CD4-positive, alpha-beta T cell (primary cell): ENCODE results near the gene RTN4IP1. TPM values are rescaled to one million over a fixed set of nuclear protein-coding genes. Genes with fewer than 3 reads are reported as not detected.

Source experiments
- ATAC-seq: fragments of 200-7000 bp; cut with Tn5 transposase; one replicate; pipeline ENCODE4 v1.10.0; 2022; ENCODE audit warnings: mild to moderate bottlenecking; ENCODE audit not compliant: poor library complexity
- CTCF ChIA-PET: fragments of 350-600 bp; sonication (Branson Sonifier 250); formaldehyde crosslinking; loops from one replicate; lab custom pipeline; 2021; ENCODE audit warnings: antibody characterized with exemption, inconsistent platforms; lab: Charles Lee
- POLR2A ChIA-PET: fragments of 350-600 bp; sonication (Branson Sonifier 250); formaldehyde crosslinking; loops from one replicate; lab custom pipeline; 2021; ENCODE audit warnings: antibody characterized with exemption, inconsistent platforms; lab: Charles Lee
- DNase-seq, 14 experiments: peaks; one replicate each; pipeline ENCODE4 v3.0.0-alpha.2; 2013 to 2020; ENCODE audit warnings: mixed read lengths in 2 of 14
- H3K27ac ChIP-seq, 2 donors: one replicate each; pipeline versions ENCODE4 v1.5.1 to v1.7.0; 2013; ENCODE audit warnings: low read length in 2 of 2, low read depth in 1 of 2, mild to moderate bottlenecking in 1 of 2
- H3K27me3 ChIP-seq, 2 experiments: 1 replicate in 1 of 2; 2 replicates in 1 of 2; pipeline versions ENCODE4 v1.6.1 to v1.7.0; 2013; ENCODE audit warnings: low read length in 2 of 2, control low read depth in 1 of 2, mild to moderate bottlenecking in 1 of 2, moderate library complexity in 1 of 2; ENCODE audit not compliant: insufficient read depth in 2 of 2, control insufficient read depth in 1 of 2
- H3K36me3 ChIP-seq: one replicate; pipeline ENCODE4 v1.6.1; 2013; ENCODE audit warnings: low read length, control low read depth; ENCODE audit not compliant: insufficient read depth
- H3K4me1 ChIP-seq: one replicate; pipeline ENCODE4 v1.6.1; 2013; ENCODE audit warnings: low read length, control low read depth; ENCODE audit not compliant: insufficient read depth
- H3K4me3 ChIP-seq: one replicate; pipeline ENCODE4 v1.5.1; 2013; ENCODE audit warnings: mild to moderate bottlenecking, low read length, moderate library complexity
- H3K9me3 ChIP-seq, 2 experiments: 1 replicate in 1 of 2; 2 replicates in 1 of 2; pipeline versions ENCODE4 v1.6.1 to v1.7.0; 2013; ENCODE audit warnings: low read length in 2 of 2, mild to moderate bottlenecking in 2 of 2, control low read depth in 1 of 2, moderate library complexity in 1 of 2; ENCODE audit not compliant: control insufficient read depth in 1 of 2, insufficient read depth in 1 of 2
- H3K27ac Mint-ChIP-seq: one replicate; pipeline ENCODE4 v1.8.0; 2020; ENCODE audit warnings: mixed read lengths
- H3K27me3 Mint-ChIP-seq: one replicate; pipeline ENCODE4 v1.8.0; 2021; ENCODE audit warnings: mixed read lengths
- H3K36me3 Mint-ChIP-seq: one replicate; pipeline ENCODE4 v1.8.0; 2021; ENCODE audit warnings: low read depth, mixed read lengths
- H3K4me1 Mint-ChIP-seq: one replicate; pipeline ENCODE4 v1.8.0; 2021; ENCODE audit warnings: low read depth, mixed read lengths
- H3K4me3 Mint-ChIP-seq: one replicate; pipeline ENCODE4 v1.8.0; 2020; ENCODE audit warnings: mild to moderate bottlenecking, mixed read lengths
- H3K9me3 Mint-ChIP-seq: one replicate; pipeline ENCODE4 v1.8.0; 2020; ENCODE audit warnings: mixed read lengths
- intact Hi-C, 2 experiments: fragments of 100-400 bp; cut with DNase I in 1 of 2; cut with micrococcal nuclease in 1 of 2; formaldehyde crosslinking; loops; one replicate each; pipeline versions ENCODE4 v1.15.1 to v1.9.0; 2023 to 2025; cut with DNase I, micrococcal nuclease
- total RNA-seq, 174 experiments: library from RNA in 2 of 174; stranded (reverse) in 2 of 174; gene quantifications; one replicate each; pipeline ENCODE4 v1.2.3 and lab custom pipeline; 2021 to 2026
- TF ChIP-seq, protein P1 (sequence below): fragments of 200-600 bp; IDR thresholded peaks from one replicate; pipeline ENCODE4 v1.8.0; 2022; ENCODE audit warnings: antibody characterized with exemption, mild to moderate bottlenecking

RTN4IP1 gene
- total RNA-seq, 2 experiments from 2014 or later: 2.4 to 2.5 TPM

DNA sequence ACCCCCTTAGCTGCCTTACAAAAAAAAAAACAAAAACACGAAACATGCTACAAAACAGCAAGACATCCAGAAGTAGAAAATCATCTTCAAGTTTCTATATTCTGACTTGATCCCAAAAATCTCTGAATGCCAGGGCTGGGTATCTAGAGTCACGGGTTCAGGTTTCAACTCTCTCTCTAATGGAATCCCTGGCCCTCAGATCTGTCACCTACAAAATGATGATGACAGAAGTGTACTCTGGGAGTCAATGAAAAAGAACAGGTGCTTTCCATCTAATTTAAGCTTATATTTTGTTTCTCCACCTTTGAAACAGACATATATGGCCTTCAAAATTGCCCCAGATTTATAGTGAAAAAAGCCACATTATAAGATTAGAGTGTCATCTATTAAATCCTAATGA lies 18.3 kb downstream of the RTN4IP1 start:
- ChIA-PET POLR2A (interaction anchor here (0.6 kb wide), 1 partner anchor 1318 kb away, joined by 3 read pairs; no protein-coding TSS in a partner anchor), CTCF (interaction anchor here (1.4 kb wide), 1 partner anchor 15 kb away, joined by 5 read pairs; no protein-coding TSS in a partner anchor)
- H3K4me1 ChIP-seq: no peaks in the 10 kb centered on the region
- H3K36me3 ChIP-seq: peaks cover 10% of the 10 kb centered on the region
- TF ChIP-seq, protein P1, sequence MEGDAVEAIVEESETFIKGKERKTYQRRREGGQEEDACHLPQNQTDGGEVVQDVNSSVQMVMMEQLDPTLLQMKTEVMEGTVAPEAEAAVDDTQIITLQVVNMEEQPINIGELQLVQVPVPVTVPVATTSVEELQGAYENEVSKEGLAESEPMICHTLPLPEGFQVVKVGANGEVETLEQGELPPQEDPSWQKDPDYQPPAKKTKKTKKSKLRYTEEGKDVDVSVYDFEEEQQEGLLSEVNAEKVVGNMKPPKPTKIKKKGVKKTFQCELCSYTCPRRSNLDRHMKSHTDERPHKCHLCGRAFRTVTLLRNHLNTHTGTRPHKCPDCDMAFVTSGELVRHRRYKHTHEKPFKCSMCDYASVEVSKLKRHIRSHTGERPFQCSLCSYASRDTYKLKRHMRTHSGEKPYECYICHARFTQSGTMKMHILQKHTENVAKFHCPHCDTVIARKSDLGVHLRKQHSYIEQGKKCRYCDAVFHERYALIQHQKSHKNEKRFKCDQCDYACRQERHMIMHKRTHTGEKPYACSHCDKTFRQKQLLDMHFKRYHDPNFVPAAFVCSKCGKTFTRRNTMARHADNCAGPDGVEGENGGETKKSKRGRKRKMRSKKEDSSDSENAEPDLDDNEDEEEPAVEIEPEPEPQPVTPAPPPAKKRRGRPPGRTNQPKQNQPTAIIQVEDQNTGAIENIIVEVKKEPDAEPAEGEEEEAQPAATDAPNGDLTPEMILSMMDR: no peak
- no peak for DNase-seq
- Mint-ChIP-seq H3K27me3 (no peaks in the 10 kb centered on the region), H3K36me3 (peaks cover 54% of the 10 kb centered on the region), H3K4me1 (peaks cover 5% of the 10 kb centered on the region), H3K4me3 (no peak overlapping the region), H3K27ac (no peak overlapping the region), H3K9me3 (no peaks in the 10 kb centered on the region)
- no peaks in the 10 kb centered on the region for H3K27me3 ChIP-seq
- H3K9me3 ChIP-seq: no peaks in the 10 kb centered on the region
- no peak overlapping the region for H3K4me3 ChIP-seq
- H3K27ac ChIP-seq: no peak overlapping the region
- intact Hi-C loops: no loop called here
- no peak for ATAC-seq

DNA sequence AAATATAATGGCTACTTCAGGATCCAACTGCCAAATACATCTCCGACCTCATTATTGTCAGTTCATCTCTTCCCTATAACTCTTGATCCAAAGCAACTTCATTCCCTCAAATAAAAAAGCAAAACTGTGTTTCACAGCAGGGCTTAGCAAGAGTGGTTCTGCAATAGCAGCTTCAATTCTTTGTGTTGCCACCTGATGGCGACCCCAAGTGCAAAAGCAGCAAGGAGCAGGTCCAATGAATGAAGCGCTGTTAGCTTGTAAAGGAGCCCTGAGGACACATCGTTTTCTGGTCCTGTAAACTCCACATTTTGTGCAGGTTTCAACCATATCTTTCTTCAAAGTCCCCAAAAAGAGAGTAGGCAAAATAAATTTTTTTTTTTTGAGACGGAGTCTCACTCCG lies 19.6 kb downstream of the RTN4IP1 start:
- peaks cover 56% of the 10 kb centered on the region for H3K36me3 Mint-ChIP-seq
- intact Hi-C loops: loop anchor here in 1 of 2 experiments (10.0 kb wide), 1 partner anchor 385 kb away; no protein-coding TSS in a partner anchor
- no peaks in the 10 kb centered on the region for H3K9me3 ChIP-seq
- no peaks in the 10 kb centered on the region for H3K4me1 ChIP-seq
- TF ChIP-seq, protein P1: no peak
- H3K36me3 ChIP-seq: peaks cover 11% of the 10 kb centered on the region
- no peaks in the 10 kb centered on the region for H3K27me3 Mint-ChIP-seq
- POLR2A ChIA-PET: no interaction called here
- no peak overlapping the region for H3K4me3 Mint-ChIP-seq
- H3K9me3 Mint-ChIP-seq: no peaks in the 10 kb centered on the region
- no peak overlapping the region for H3K27ac Mint-ChIP-seq
- DNase-seq (peak in 2 of 14 experiments; percentile 10 to 14), ATAC-seq (no peak)
- no peaks in the 10 kb centered on the region for H3K27me3 ChIP-seq
- CTCF ChIA-PET: interaction anchor here (1.4 kb wide), 1 partner anchor 16 kb away, joined by 5 read pairs; no protein-coding TSS in a partner anchor
- no peak overlapping the region for H3K4me3 ChIP-seq
- no peak overlapping the region for H3K27ac ChIP-seq
- peaks cover 5% of the 10 kb centered on the region for H3K4me1 Mint-ChIP-seq

DNA sequence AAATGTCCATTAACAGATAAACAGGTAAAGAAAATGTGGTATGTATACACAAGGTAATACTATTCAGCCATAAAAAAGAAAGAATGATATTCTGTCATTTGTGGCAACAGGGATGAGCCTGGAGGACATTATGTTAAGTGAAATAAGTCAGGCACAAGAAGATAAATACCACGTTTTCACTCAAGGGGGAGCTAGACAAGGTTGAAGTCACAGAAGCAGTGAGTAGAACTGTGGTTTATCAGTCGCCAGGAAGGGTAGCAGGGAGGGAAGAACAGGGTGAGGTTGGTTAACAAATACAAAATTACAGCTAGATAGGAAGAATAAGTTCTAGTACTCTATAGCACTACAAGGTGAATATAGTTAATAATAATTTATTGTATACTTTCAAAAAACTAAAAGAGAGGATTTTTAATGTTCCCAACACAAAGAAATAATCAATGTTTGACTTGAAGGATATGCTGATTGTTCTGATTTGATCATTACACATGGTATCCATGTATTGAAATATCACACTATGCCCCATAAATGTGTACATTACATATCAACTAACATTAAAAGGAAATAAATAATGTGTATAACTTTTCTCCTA lies 21.1 kb downstream of the RTN4IP1 start:
- Mint-ChIP-seq H3K9me3 (no peaks in the 10 kb centered on the region), H3K4me1 (peaks cover 5% of the 10 kb centered on the region), H3K36me3 (peaks cover 55% of the 10 kb centered on the region), H3K4me3 (no peak overlapping the region), H3K27me3 (no peaks in the 10 kb centered on the region), H3K27ac (no peak overlapping the region)
- H3K4me1 ChIP-seq: no peaks in the 10 kb centered on the region
- ATAC-seq: peak; percentile 86
- POLR2A ChIA-PET: interaction anchor here (0.6 to 1.1 kb wide), 2 partner anchors 22 to 571 kb away, joined by 3 read pairs; no protein-coding TSS in a partner anchor
- peak in 5 of 14 experiments; percentile 7 to 72 (median 62) for DNase-seq
- H3K27ac ChIP-seq: no peak overlapping the region
- no peaks in the 10 kb centered on the region for H3K27me3 ChIP-seq
- H3K36me3 ChIP-seq: peaks cover 9% of the 10 kb centered on the region
- intact Hi-C loops: loop anchor here in 1 of 2 experiments (10.0 kb wide), 1 partner anchor 387 kb away; no protein-coding TSS in a partner anchor
- CTCF ChIA-PET: interaction anchor here (0.8 to 1.3 kb wide), 10 partner anchors 13 to 371 kb away, joined by 3 to 7 read pairs (median 4); no protein-coding TSS in a partner anchor
- no peaks in the 10 kb centered on the region for H3K9me3 ChIP-seq
- TF ChIP-seq, protein P1: peak; percentile 70
- H3K4me3 ChIP-seq: no peak overlapping the region
